SU-DHL-6 (cell line): Measurements from ENCODE around the gene JPH3.

ENCODE experiments used
- H2AFZ ChIP-seq: fragments of 200-600 bp; sonication (generic); 2 replicates; pipeline ENCODE4 v1.6.1; 2014; ENCODE audit warnings: low read depth, mild to moderate bottlenecking, moderate library complexity, mixed read lengths, antibody characterized with exemption, low read length; ENCODE audit not compliant: severe bottlenecking
- H3F3A ChIP-seq: fragments of 200-600 bp; shearing (Covaris generic); 2 replicates; pipeline ENCODE4 v1.6.0; 2016; ENCODE audit warnings: antibody characterized with exemption, mild to moderate bottlenecking; ENCODE audit not compliant: insufficient read depth
- H3K27ac ChIP-seq: fragments of 200-600 bp; sonication (generic); 2 replicates; pipeline ENCODE4 v1.5.1; 2016; ENCODE audit warnings: low read depth, mild to moderate bottlenecking, low read length, moderate library complexity, mixed read lengths
- H3K27me3 ChIP-seq: fragments of 200-600 bp; sonication (generic), shearing (Covaris generic); 2 replicates; pipeline ENCODE4 v1.6.0; 2014; ENCODE audit warnings: mild to moderate bottlenecking, low read length
- H3K36me3 ChIP-seq: fragments of 200-600 bp; sonication (generic); 2 replicates; pipeline ENCODE4 v1.6.1; 2014; ENCODE audit warnings: mild to moderate bottlenecking, low read length, mixed read lengths
- H3K4me2 ChIP-seq: fragments of 300-600, 200-600 bp; shearing (Covaris generic), sonication (generic); 2 replicates; pipeline ENCODE4 v1.6.0; 2014; ENCODE audit warnings: low read length, low read depth, mild to moderate bottlenecking; ENCODE audit not compliant: poor library complexity, severe bottlenecking
- H3K4me3 ChIP-seq: fragments of 200-600 bp; sonication (generic); 2 replicates; pipeline ENCODE4 v1.5.1; 2014; ENCODE audit warnings: antibody characterized with exemption, low read length, mild to moderate bottlenecking, mixed read lengths; ENCODE audit not compliant: insufficient read depth, poor library complexity, severe bottlenecking
- H3K79me2 ChIP-seq: fragments of 200-600 bp; sonication (generic); 2 replicates; pipeline ENCODE4 v1.6.1; 2014; ENCODE audit warnings: mild to moderate bottlenecking, low read length, moderate library complexity; ENCODE audit not compliant: insufficient read depth
- H3K9ac ChIP-seq: fragments of 200-600 bp; sonication (generic); 2 replicates; pipeline ENCODE4 v1.7.0; 2014; ENCODE audit warnings: mild to moderate bottlenecking, low read length
- H3K9me2 ChIP-seq: fragments of 200-600 bp; sonication (generic); replicated peaks from 2 replicates; pipeline ENCODE4 v1.6.1; 2014; ENCODE audit warnings: low read length; ENCODE audit not compliant: insufficient read depth
- H3K9me3 ChIP-seq: fragments of 200-600 bp; sonication (generic); 2 replicates; pipeline ENCODE4 v1.6.1; 2014; ENCODE audit warnings: low read length, mixed read lengths; ENCODE audit not compliant: insufficient read depth
- H4K20me1 ChIP-seq: fragments of 200-600 bp; sonication (generic); 2 replicates; pipeline ENCODE4 v1.6.1; 2014; ENCODE audit warnings: low read depth, mild to moderate bottlenecking, antibody characterized with exemption, low read length, moderate library complexity, mixed read lengths
- CTCF ChIP-seq: fragments of 200-600 bp; sonication (generic); IDR thresholded peaks from one replicate; pipeline ENCODE4 v1.5.1; 2017; ENCODE audit warnings: antibody characterized with exemption, mild to moderate bottlenecking, low read length, moderate library complexity; ENCODE audit not compliant: insufficient read depth, poor library complexity, severe bottlenecking
- EZH2phosphoT487 ChIP-seq: fragments of 200-600 bp; sonication (generic), shearing (Covaris generic); conservative IDR thresholded peaks from 2 replicates; pipeline ENCODE4 v1.6.1; 2018; ENCODE audit warnings: mild to moderate bottlenecking, antibody characterized with exemption, low read length, moderate library complexity, mixed read lengths

Gene JPH3

DNA sequence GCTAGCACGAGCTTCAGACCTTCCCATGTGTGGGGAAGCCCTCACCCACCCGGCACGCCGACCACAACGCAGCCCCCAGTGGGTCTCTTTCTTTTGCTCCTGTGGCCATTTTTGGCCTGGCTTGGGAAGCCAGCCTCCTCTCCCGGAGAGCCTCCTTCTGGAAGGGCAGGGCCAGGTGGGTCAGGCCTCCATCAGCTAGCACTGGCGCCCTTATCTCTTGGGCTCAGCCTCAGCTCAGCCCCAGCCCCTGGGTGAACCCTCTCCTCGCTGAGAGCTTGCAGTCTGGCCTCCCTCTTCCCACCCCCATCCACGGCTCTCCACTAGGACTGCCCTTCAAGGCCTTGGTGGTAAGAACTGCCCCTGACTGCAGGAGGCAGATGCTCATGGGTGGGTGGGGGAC, 14.7 kb upstream of the JPH3 start:
- Histone ChIP-seq H3F3A (no peaks in the 10 kb centered on the region), H3K4me2 (no peak overlapping the region), H3K27me3 (no peaks in the 10 kb centered on the region), H3K9ac (no peak overlapping the region), H3K9me3 (no peaks in the 10 kb centered on the region), H3K9me2 (no peaks in the 10 kb centered on the region), H4K20me1 (no peaks in the 10 kb centered on the region), H3K36me3 (no peaks in the 10 kb centered on the region), H3K79me2 (no peaks in the 10 kb centered on the region), H3K27ac (no peak overlapping the region), H2AFZ (no peak overlapping the region), H3K4me3 (no peak overlapping the region)
- no peak for TF ChIP-seq EZH2phosphoT487
- TF ChIP-seq CTCF, result no peak

DNA sequence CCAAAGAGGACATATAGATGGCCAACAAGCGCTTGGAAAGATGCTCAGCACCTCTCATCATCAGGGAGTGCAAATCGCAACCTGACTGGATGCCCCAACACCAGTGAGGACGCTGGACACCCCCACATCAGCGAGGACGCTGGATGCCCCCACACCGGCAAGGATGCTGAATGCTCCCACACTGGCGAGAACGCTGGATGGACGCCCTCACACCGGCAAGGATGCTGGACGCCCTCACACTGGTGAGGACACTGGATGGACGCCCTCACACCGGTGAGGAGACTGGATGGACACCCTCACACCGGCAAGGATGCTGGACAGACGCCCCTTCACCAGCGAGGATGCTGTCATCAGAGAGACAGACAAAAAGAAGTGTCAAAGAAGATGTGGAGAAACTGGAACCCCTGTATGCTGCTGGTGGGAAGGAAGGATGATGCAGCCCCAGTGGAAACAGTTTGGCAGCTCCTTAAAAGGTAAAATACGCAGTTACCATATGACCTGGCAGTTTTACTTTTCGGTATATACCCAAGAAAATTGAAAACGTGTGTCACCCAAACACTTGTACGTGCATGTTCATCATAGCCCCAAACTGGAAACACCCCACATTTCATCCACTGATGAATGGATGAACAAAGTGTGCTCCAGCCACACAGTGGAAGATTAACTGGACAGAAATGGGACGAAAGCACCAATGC, 10.1 kb upstream of the JPH3 start:
- no peaks in the 10 kb centered on the region for H3K36me3 ChIP-seq
- no peaks in the 10 kb centered on the region for H3F3A ChIP-seq
- no peak overlapping the region for H3K4me2 ChIP-seq
- H3K9ac ChIP-seq, result no peak overlapping the region
- H3K9me2 ChIP-seq, result no peaks in the 10 kb centered on the region
- no peaks in the 10 kb centered on the region for H3K79me2 ChIP-seq
- H4K20me1 ChIP-seq, result no peaks in the 10 kb centered on the region
- TF ChIP-seq CTCF (no peak), EZH2phosphoT487 (no peak)
- no peak overlapping the region for H3K4me3 ChIP-seq
- H2AFZ ChIP-seq, result no peak overlapping the region
- H3K9me3 ChIP-seq, result no peaks in the 10 kb centered on the region
- H3K27me3 ChIP-seq, result no peaks in the 10 kb centered on the region
- no peak overlapping the region for H3K27ac ChIP-seq

- no peaks in the 10 kb centered on the region for H4K20me1 ChIP-seq
- no peaks in the 10 kb centered on the region for H3F3A ChIP-seq
- TF ChIP-seq CTCF (no peak), EZH2phosphoT487 (no peak)
- no peak overlapping the region for H3K4me2 ChIP-seq
- H3K9me3 ChIP-seq, result no peaks in the 10 kb centered on the region
- H3K4me3 ChIP-seq, result no peak overlapping the region
- H3K79me2 ChIP-seq, result no peaks in the 10 kb centered on the region
- no peak overlapping the region for H3K27ac ChIP-seq
- no peak overlapping the region for H3K9ac ChIP-seq
- H2AFZ ChIP-seq, result no peak overlapping the region
- no peaks in the 10 kb centered on the region for H3K9me2 ChIP-seq
- no peaks in the 10 kb centered on the region for H3K27me3 ChIP-seq
- H3K36me3 ChIP-seq, result no peaks in the 10 kb centered on the region
Observed at GRCh38 chr16:87593710-87594258, 8.5 kb upstream of the JPH3 start.
